NCI-H1105 (cell line): ENCODE results near the gene IL31RA.
"Not testable (repeated sequence)": the region's sequence is repeated elsewhere in the genome, so short reads cannot be mapped to it uniquely, and the experiment has no call there.

ENCODE experiments used
- DNase-seq: peaks from one replicate; lab custom pipeline; 2025; lab: John Stamatoyannopoulos, UW

IL31RA gene

DNA sequence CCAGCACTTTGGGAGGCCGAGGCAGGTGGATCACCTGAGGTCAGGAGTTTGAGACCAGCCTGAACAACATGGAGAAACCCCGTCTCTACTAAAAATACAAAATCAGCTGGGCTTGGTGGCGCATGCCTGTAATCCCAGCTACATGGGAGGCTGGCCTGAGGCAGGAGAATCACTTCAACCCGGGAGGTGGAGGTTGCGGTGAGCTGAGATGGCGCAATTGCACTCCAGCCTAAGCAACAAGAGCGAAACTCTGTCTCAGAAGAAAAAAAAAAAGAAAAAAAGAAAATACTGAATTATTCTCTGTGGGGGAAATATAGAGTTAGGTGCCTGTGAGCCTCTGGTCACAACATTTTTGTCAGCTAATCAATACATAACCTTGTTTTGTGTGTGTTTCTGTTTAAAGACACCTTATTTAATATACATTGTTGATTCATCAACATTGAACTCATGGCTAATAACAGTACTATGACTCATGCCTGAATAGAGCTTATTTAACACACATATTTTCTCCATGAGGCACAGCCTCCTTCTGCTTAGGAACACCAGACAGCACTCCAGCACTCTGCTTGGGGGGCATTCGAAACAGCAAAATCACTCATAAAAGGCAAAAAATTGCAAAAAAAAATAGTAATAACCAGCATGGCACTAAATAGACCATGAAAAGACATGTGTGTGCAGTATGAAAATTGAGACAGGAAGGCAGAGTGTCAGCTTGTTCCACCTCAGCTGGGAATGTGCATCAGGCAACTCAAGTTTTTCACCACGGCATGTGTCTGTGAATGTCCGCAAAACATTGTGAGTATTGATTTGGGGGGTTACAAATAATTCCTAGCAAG is at the start of gene IL31RA:
Gene IL31RA, plus strand, starts transcription at position 519 of the 836 bp plus-strand sequence. Its CDS starts 214 bp downstream, at position 733.
- no peak for DNase-seq

DNA sequence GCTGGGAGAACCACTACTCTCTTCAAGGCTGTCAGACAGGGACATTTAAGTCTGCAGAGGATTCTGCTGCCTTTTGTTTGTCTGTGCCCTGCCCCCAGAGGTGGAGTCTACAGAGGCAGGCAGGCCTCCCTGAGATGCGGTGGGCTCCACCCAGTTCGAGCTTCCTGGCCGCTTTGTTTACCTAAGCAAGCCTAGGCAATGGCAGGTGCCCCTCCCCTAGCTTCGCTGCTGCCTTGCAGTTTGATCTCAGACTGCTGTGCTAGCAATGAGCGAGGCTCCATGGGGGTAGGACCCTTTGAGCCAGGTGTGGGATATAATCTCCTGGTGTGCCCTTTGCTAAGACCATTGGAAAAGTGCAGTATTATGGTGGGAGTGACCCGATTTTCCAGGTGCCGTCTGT is 42.3 kb upstream of the IL31RA start:
- not testable (repeated sequence) for DNase-seq

DNA sequence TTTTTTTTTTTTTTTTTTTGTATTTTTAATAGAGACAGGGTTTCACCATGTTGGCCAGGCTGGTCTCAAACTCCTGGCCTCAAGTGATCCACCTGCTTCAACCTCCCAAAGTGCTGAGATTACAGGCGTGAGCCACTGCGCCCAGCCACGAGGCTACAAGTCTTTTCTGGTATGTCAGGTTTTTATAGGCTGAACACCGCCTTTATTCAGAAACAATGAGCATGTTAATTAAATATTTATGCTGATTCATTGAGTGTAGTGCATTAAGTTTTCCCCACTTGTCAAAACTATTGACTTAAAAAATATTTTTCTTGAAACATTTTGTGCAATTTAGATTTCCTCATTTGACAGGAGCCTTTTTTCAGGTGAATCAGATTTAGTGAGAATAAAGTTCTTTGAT is 35.2 kb upstream of the IL31RA start:
- DNase-seq = not testable (repeated sequence)

DNA sequence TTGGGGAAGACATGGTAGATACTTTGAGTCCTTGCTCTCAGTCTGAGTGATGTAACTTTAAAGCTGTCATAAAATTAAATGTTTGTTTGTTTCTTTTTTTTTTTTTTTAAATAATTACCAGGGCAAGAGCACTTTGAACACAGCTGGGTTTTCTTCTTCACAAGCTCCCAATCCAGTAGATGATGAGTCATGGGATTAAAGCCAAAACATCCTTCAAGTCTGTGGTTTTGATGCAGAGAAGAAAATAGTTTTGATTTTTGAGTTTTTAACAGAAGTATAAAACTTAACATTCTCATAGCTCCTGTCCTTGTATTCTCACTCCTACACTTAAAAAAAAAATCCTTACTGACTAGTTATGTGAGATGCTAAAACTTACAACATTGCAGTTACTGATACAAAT is 34.8 kb upstream of the IL31RA start:
- DNase-seq = no peak

DNA sequence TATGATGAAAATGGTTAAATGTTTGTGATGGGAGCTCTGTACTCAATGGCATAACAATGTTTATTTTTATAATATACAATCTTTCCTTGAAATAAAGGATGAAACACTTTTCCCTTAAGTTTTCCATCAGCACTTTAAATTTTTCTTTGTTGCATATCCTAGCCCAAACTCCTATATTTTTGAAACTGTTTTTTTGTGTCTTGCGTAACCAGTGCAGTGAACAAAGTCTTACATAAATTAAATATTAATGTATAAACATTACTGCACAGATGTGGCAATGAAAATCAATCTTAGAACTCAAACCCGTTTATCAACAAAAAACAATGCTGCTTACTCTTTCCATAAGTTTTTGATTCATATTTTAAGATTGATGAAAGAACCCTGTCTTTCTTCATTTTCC is 34.1 kb upstream of the IL31RA start:
- no peak for DNase-seq

DNA sequence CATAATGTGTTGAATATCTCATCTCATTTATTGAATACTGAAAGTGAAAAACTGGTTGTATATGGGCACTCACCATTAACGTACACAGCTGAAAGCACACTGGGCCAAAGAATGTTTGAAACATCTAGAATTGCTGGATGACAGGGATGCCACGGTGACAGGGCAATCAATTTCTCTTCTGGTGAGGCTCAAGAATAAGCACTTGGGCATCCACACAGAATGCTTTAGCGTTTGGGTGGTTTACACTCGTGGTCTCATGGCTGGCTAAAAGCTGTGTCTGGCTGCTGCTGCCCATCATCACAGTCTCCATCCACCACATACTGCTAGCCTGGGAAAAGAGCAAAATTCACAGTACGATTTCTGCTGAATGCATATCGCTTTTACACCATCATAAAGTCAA is 30.7 kb upstream of the IL31RA start:
- DNase-seq = no peak

DNA sequence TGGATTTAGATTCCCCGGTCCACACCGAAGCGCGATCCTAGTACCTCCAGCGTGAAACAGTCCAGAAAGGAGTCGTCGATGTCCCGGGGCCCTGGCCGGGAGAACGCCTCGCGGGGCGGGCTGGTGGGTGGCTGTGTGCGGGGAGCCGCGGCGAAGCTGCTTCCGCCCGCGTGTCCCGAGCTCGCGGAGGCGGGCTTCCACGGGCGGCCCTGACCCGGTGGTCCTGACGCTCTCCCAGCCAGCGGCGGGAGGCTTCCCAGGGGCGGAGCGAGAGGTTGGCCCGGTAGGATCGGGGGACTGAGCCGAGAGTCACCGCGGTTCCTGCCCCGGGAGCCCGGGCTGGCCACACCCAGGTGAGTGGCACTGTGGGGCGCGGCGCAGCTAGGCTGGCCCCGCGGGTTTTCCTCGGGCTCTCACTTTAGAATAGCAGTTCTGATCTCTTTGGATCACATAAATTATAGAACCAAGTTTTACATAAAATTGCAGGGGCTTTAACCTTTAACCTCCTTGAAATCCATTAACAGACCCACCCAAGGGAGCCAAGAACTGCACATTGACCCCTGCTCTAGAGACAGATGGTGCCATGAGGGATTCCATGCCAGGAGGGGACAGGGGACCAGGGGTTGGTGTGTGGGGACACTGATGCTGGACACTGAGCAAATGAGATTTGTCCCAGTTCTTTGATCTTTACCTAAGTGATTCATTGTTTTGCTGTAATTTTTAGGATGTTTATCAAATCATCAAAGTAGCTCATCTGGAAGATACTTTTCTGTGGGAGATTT is 29.2 kb upstream of the IL31RA start:
- no peak for DNase-seq

DNA sequence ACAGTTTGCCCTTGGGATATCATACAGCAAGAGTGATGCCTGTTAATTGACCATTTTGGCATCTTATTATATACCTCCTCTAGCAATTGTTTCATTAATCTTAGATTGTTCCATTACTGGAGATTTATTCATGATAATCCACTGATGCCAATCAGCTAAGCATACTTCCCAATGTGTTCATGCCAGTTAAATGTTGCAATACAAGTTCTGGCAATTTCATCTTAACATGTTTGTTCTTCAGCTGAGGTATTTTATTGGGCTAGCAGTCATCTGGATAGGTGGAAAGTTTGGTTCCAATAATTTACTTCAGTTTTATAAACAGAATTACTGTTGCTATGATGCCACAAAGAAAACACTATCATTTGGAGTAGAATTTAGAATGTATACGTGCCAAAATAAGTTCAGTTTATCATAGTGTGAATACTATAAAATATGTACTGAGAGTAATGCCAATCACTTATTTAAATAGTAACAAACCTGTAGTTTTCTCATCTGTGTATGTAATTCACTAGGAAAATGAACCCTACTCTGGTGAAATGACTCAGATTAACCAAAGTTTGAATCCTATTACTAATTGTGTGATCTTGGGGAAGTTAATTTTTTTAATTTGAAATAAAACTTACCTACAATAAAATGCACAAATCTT is 27.9 kb upstream of the IL31RA start:
- DNase-seq = no peak

DNA sequence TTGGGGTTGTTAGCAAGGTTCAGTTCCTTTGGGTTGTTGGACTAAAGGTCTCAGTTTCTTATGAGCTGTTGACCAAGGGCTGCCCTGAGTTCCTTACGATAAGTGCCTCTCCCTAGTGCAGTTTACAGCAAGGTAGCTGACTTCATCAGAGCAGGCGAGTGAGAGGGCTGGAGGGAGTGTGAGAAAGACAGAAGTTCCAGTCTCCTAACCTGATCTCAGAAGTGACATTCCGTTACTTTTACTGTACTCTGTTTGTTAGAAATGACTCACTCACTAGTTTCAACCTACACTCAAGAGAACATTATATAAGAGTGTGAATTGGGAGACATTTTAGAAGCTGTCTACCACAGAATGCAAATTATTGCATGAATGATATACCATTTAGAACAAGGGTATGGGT is 21.2 kb upstream of the IL31RA start:
- DNase-seq = no peak

DNA sequence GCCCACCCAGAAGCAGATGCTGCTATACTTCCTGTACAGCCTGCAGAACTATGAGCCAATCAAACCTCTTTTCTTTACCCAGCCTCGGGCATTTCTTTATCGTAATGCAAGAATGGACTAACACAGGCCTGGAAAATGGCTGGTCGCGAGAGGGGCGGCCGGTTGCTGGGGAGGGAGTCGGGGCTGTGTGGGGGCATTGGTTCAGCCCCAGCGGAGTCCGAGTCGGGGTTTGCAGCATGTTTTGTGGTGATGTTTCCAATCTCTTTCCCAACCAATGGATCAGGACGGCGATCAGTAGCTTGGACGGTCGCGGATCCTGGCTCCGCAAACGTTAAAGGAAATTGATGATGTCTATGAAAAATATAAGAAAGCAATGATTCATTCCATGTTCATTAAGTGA is 18.7 kb upstream of the IL31RA start:
- DNase-seq = no peak

DNA sequence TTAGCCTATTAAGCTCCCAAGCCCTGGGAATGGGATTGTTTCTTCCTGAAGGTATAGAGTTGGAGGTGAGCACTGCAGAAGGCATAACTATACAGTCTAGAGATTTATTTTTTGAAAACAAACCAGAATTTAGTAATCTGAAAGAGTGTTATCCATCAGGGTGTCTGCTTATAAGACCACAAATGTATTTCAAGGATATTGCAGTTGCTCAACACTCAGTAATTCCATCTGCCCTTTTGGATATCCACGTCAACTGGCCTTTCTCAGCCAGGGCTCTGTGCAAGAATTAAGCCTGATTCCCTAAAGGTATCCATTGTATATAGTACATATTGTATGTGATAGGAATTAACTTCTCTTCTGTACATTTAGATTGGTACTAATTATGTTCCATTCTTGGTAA is 15.0 kb upstream of the IL31RA start:
- no peak for DNase-seq

DNA sequence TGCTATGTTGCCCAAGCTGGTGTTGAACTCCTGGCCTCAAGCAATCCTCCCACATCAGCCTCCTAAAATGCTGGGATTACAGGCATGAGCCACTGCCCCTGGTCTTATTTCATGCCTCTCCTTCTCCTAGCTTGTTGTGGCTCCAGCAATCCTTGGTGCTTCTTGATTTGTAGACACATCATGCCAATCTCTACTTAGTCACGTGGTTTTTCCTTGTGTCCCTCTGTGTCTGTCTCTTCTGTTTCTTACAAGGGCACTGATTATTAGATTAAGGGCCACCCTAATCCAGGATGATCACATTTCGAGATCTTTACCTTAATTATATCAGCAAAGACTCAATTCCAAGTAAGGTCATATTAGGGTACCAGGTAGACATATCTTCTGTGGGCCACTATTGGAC is 9.2 kb upstream of the IL31RA start:
- DNase-seq = no peak

DNA sequence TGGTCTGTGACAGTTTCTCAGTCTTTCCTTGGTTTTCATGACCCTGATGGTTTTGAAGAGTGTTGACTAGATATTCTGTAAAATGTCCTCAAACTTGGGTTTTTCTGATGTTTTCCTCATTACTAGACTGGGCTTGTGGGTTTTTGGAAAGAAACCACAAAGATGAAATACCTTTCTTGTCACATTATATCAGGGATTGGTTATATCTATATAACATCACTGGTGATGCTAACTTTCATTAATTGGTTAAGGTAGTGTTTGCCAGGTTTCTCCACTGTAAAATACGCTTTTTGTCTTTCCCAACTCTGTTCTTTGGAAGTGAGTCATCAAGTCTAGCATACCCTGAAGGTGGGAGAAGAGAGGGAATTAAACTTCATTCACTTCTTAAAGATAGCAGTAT is 3.3 kb upstream of the IL31RA start:
- no peak for DNase-seq

DNA sequence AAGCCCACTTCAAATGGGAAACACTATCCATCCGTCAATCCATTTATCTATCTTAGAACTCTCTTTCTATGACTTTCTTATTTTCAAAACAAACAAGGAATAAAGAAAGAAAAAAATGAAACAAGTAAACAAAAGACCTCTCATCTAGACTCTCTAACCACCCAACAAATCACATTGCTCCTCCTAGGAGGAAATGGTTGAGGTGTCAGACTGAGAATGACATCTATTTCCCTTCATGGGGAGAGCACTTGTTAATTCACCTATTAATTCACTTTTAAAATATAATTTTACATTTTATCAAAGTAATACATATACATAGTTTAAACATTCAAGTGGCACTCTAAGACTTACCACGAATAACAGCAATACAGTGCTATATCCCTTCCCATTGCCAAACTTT is 2.4 kb upstream of the IL31RA start:
- no peak for DNase-seq

DNA sequence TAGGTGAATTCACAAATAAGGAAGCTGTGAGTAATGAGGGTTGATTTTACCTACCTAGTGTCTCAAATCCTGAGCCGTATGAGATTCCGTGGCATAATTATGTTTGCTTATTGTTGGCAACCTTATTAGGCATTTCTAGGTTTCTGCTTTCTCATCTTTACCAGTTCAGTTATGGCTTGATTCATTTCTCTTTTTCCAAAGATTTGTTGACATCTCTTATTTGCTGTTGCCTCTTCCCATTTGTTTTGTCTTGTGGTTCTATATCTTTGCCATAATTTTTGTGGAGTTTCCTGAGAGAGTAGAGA is 470 bp downstream of the IL31RA start:
- no peak for DNase-seq

DNA sequence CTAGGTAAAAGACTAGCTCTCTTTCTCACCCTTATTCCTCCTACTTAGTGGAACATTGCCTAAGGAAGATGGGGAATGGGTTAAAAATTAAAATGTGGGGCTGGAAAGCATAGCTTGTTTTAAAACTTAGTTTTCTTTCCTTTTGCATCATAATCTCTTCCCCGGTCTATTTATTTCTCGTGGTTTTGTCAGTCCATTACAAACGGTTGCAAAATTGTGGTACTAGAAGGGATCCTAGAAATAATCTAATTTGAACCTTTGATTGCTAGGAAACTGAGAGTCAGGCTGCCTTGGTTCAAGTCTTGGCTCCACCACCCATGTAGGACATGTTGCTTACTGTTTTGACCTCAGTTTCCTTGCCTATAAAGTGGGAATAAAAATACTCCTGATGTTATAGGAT is 1.3 kb downstream of the IL31RA start:
- no peak for DNase-seq

DNA sequence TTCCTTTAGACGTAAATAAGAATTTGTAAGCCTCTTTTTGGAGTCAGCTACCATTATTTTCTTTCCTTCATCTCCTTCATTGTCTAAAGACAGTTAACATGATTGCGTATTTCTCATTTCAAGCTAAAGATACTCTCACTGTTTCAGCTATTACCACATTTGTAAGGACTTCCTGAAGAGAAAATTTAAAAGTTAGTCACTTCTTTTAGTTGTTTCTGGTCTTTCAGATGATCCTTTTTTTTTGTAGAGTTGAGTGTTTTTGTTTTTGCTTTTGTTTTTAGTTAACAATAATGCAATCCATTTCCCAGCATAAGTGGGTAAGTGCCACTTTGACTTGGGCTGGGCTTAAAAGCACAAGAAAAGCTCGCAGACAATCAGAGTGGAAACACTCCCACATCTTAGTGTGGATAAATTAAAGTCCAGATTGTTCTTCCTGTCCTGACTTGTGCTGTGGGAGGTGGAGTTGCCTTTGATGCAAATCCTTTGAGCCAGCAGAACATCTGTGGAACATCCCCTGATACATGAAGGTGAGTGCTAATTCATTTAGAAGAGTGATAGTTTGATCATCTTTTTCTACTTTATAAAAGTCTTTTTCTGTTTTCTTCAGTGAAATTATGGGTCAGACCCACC is 2.0 kb downstream of the IL31RA start:
- no peak for DNase-seq

DNA sequence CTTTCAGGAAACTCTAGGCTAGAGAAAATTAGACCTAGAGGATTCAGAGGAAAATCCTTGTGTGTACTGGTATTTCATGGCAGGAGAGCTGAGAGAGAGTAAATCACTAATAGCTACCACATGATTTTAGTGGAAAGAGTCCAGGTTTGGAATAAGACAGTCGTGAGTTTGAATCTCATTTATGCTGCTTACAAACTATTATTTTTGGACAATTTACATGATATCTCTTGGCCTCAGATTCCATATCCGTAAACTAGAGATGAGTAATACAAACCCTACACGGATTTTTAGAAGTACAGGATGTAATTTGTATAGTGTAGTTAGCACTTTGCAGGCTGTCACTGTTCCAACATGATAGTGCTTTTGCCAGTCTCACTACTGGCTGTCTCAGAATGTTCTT is 2.7 kb downstream of the IL31RA start:
- DNase-seq = no peak

DNA sequence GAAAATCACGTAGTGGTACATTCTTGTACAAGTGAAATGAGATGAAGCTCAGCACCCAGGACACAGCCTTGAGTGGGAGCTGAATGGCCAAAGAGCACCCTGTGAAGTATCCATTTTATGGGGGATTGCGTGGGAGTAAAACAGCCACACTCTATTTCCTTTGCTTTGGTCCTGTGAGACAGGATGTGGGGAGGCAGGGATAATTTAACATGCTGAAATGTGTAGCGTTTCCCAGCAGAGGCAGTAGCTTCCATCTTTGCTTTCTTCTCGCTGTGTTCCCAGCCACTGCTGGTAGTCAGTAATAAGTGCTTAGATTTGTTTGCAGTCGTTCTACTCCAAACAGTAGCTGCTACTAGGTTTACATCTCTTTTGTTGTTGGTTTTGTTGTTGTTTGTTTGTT is 4.4 kb downstream of the IL31RA start:
- DNase-seq = no peak

DNA sequence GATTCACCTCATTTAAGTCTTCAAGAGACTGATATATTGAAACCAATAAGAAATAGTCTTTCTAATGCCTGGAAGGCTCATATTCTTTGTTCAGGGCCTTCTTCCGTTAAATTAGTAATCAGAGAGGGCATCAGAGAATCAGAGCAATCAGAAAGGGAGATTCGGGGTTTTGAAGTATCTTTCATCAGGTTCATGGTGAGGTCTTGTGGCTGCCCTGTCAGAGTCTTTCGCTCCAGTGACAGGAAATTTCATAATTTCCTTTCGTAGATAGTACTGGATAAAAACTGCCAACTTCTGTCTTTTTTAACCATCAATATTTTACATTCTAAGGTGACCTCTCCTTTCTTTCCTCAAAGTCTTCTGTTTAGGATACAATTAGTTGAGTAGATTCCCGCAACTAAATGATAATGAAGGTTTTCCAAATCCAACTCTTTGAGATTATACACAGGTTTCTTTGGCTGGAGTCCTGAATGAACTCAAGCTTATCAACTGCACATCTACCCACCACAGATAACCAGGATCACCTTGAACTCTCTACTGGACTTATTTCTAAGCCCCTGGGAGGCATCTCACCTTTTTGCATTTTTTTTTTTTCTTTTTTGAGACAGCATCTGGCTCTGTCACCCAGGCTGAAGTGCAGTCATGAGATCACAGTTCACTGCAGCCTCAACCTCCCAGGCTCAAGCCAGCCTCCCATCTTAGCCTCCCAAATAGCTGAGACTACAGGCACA is 5.5 kb downstream of the IL31RA start:
- no peak for DNase-seq

DNA sequence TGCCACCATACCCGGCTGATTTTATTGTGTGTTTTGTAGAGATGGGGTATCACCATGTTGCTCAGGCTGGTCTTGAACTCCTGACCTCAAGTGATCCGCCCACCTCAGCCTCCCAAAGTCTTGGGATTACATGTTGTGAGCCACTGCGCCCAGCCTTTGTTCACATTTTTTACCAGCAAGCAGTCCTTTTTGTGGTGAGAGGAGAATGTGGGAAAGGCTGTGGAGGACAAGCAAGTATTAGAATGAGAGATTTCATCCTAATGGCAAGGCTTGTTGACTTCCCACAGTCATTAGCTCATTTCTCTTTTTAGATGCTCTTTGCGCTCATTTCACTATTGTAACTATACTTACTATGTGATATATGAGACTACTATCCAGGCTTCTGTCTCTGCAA is 6.1 kb downstream of the IL31RA start:
- DNase-seq = no peak

DNA sequence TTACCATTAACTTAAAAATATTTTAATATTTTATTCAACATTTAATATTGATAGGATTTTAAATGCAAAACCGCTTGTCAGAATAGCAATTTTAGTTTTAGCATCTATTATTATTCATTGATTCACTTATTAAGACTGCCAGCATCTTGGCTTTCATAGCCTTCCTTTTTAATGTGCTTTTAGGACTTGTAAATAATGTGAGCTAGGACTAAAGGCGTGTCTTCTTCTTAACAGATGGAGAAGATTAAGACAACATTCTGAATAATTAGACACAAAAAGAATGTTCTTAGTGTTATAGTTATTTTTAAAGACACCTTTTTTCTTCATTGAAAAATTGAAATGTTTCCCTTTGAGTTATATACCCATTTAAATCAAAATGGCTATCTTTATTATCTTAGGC is 6.9 kb downstream of the IL31RA start:
- no peak for DNase-seq
